Measurements from ENCODE around the gene GRIA1.

DNA sequence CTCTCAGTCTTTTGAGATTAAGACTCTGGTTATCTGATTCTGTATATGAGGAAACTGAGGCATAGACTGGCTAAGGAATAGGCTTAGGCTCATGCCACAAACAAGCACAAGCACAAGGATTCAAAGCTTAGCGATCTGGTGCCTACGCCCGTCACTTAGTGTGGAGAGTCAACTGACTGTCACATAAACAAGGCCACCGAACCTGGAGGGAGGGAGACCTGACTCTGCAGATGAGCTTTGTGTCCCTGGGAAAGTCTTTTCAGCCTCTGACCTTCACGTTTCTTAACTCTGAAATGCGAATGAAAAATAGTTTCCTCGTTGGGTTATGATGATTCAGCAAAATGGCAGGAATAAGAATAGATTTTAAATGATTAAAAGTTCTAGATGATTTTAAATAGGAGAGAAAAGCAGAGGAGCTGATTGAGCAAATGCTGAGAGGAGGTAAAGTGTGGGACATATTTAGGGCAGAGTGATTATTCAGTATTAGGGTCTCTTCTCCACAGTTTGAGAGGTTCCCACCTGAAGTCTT, 135.4 kb downstream of the GRIA1 start:
- TF ChIP-seq CTCF (IDR thresholded peaks at IDR 0.05) (no peak), POLR2AphosphoS5 (IDR thresholded peaks at IDR 0.05) (no peak), POLR2A (IDR thresholded peaks at IDR 0.05; ENCODE audit: low read depth) (no peak), EP300 (IDR thresholded peaks at IDR 0.05) (no peak)
